ENCODE data around the gene RNF41.
A peak's percentile ranks its signal among the peaks of the same experiment; 100 is the strongest.

Gene RNF41

DNA sequence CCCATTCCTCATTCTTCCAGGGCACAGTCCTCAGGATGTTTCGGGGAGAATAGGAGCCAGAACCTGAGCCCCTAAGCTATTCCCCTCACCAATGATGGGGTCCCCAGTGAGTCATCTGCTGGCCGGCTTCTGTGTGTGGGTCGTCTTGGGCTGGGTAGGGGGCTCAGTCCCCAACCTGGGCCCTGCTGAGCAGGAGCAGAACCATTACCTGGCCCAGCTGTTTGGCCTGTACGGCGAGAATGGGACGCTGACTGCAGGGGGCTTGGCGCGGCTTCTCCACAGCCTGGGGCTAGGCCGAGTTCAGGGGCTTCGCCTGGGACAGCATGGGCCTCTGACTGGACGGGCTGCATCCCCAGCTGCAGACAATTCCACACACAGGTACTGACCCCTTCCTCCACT, 9.5 kb upstream of the RNF41 start:
- Histone ChIP-seq H3K36me3 (ENCODE audit: insufficient read depth, low read length) (no peaks in the 10 kb centered on the region), H3K9ac (ENCODE audit: low read depth, low read length) (no peak overlapping the region), H3K9me3 (ENCODE audit: control insufficient read depth, insufficient read depth, low read length) (no peaks in the 10 kb centered on the region), H3K4me1 (ENCODE audit: insufficient read depth, low read length) (peaks cover 3% of the 10 kb centered on the region; the same call in 1 of the 2 replicates)

DNA sequence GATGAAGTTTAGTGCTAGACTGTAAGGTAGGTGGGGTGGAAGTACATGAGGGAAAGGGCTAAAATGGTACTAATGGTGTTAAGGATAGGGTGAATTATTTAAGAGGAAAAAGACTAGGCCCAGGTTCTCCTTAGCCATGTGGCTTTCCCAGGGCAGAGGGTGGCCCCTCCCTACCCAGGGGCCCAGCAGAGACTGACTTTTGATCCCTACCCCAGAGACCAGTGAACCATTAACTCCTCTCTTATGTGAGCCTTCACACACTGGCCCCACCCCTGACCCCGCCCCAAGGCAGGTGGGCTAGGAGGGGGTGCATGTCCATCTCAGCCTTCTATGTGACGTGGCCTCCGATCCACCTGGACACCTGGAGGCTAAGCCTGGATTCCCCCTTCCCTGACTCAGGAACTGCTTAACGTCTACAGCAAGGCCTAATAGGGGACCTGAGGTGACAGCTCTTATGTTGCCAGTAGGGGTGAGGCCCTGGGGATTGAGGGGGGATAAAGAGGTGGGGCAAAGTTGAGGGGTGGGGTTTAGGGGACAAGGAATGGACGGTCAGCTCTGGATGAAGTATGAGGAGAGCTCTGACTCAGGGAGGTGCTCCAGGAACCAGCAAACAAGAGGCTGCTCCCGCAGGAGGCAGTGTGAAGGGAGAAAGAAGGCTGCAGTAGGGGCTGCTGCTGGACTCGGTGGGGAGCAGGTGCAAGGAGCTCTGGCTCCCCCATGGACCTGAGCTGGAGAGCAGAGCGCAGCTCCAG, 8.9 kb upstream of the RNF41 start:
- Histone ChIP-seq H3K9ac (ENCODE audit: low read depth, low read length) (no peak overlapping the region), H3K9me3 (ENCODE audit: control insufficient read depth, insufficient read depth, low read length) (no peaks in the 10 kb centered on the region), H3K4me1 (ENCODE audit: insufficient read depth, low read length) (peaks cover 3% of the 10 kb centered on the region; the same call in 1 of the 2 replicates)

GRCh38 chr12:56229916-56230431, 8.3 kb upstream of the RNF41 start, which contains the start of gene SLC39A5:
TSS of gene SLC39A5 (plus strand) at chr12:56230051. CDS start at chr12:56231275, 1,224 bp downstream.
- no peaks in the 10 kb centered on the region for H3K9me3 ChIP-seq (ENCODE audit: control insufficient read depth, insufficient read depth, low read length)
- H3K9ac ChIP-seq (ENCODE audit: low read depth, low read length), result no peak within 1 kb of the TSS
- H3K36me3 ChIP-seq (ENCODE audit: insufficient read depth, low read length), result no peaks in the 10 kb centered on the region
- H3K4me1 ChIP-seq (ENCODE audit: insufficient read depth, low read length), result peaks cover 3% of the 10 kb centered on the region; the same call in 1 of the 2 replicates

More for the DNA sequence above, 8.9 kb upstream of the RNF41 start:
- H3K36me3 ChIP-seq (ENCODE audit: insufficient read depth, low read length), result no peaks in the 10 kb centered on the region

DNA sequence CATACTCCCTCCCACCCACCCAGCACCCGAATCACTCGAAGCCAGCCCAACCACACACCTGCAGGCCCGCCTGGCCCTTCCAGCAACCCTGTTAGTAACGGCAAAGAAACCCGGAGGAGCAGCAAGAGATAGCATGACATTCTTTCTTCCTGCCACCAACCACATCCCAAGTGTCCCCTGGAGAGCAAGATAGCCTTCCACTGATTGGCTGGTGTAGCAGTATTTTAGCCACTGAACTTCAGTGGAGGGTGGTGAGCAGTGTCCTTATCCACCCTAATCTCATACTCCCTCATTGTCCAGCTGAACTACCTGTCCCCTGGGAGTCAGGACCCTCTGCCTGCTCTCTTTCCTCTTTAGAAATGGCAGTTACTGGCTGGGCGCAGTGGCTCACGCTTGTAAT, 7.4 kb upstream of the RNF41 start:
- Histone ChIP-seq H3K9me3 (ENCODE audit: control insufficient read depth, insufficient read depth, low read length) (no peaks in the 10 kb centered on the region), H3K36me3 (ENCODE audit: insufficient read depth, low read length) (no peaks in the 10 kb centered on the region), H3K9ac (ENCODE audit: low read depth, low read length) (no peak overlapping the region), H3K4me1 (ENCODE audit: insufficient read depth, low read length) (peaks cover 6% of the 10 kb centered on the region)

DNA sequence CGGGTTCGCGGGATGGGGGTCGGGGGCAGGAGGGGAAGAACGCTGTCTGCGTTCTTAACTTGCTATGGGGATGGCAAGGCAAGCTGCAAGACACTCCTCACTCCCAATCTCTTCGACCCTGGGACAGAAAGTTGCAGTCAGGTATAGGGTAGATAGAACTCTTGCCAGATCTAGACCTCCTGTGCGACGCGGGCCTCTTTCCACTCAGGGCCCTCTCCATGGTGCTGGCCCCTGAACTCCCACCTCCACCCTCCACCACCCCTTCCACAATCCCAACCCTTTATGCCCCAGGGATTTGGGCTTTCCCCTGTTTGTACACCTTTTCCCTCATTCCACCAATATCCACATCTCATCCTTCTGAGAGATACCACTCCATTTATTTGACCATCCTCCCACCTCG, 3.2 kb upstream of the RNF41 start:
- H3K9ac ChIP-seq (ENCODE audit: low read depth, low read length), result peak overlapping the region; percentile 86; the same call in 1 of the 2 replicates
- no peaks in the 10 kb centered on the region for H3K36me3 ChIP-seq (ENCODE audit: insufficient read depth, low read length)
- H3K4me1 ChIP-seq (ENCODE audit: insufficient read depth, low read length), result peaks cover 3% of the 10 kb centered on the region; the same call in 1 of the 2 replicates

DNA sequence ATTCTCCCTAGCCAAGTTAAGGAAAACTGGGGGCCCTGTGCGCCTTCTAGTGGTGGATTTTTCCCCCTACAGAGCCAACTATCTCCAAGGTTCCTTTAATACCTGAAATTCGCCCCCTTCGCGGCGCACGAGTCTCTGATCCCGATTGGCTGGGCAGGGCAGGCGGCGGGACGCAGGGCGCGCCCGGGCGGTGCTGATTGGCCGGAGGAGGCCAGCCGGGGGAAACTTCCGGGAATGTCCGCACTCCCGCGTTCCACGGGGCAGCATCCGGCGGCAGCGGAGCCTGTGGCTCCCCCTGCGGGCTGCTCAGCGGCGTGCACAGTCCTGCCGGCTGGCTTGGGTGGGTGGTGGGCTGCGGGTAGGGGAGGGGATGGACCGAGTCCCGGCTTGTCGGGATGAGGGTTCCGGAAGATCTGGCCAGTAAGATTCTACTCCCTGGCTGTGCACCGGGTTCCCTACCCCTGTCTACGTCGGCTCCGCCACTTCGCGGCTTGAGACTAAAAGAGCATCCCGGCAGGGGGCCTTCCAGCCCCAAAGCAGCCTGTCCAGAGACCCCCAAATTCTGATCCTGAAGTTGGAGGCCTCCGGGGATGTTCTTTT, 2.5 kb upstream of the RNF41 start, which contains the start of gene NABP2:
Gene NABP2, plus strand, starts transcription at position 241 of the 600 bp plus-strand sequence. CDS start 515 bp downstream, outside the sequence.
- no peaks in the 10 kb centered on the region for H3K36me3 ChIP-seq (ENCODE audit: insufficient read depth, low read length)
- H3K4me1 ChIP-seq (ENCODE audit: insufficient read depth, low read length), result peaks cover 3% of the 10 kb centered on the region; the same call in 1 of the 2 replicates
- no peaks in the 10 kb centered on the region for H3K9me3 ChIP-seq (ENCODE audit: control insufficient read depth, insufficient read depth, low read length)
- H3K9ac ChIP-seq (ENCODE audit: low read depth, low read length), result peak within 1 kb of the TSS; percentile 86

More for the DNA sequence above, 3.2 kb upstream of the RNF41 start:
- no peaks in the 10 kb centered on the region for H3K9me3 ChIP-seq (ENCODE audit: control insufficient read depth, insufficient read depth, low read length)

DNA sequence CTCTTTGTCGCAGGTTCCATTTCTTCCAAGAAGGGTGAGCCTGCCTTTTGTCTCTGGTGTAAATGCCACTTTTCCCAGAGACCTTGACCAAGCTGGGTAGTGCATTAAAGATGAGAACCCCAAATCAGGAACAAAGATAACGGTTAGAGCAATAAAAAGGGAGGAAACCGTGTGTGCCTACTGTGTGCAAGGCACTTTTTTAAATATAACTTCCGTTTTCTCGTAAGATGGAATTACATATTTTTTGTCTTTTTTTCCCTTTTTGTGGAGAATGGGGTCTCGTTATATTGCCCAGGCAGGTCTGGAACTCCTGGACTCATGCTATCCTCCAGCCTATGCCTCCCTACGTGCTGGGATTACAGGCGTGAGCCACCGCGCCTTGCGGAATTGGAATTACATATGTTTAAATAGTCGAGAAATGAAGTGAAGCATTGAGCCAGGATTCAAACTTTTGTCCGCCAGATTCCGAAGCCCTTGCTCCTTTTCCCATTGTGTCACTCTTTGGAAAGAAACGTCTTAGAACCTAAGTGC, 1.9 kb upstream of the RNF41 start:
- Histone ChIP-seq H3K4me1 (ENCODE audit: insufficient read depth, low read length) (peaks cover 3% of the 10 kb centered on the region; the same call in 1 of the 2 replicates), H3K9me3 (ENCODE audit: control insufficient read depth, insufficient read depth, low read length) (no peaks in the 10 kb centered on the region), H3K36me3 (ENCODE audit: insufficient read depth, low read length) (no peaks in the 10 kb centered on the region), H3K9ac (ENCODE audit: low read depth, low read length) (peak overlapping the region; percentile 77)

- Histone ChIP-seq H3K4me1 (ENCODE audit: insufficient read depth, low read length) (peaks cover 3% of the 10 kb centered on the region; the same call in 1 of the 2 replicates), H3K9me3 (ENCODE audit: control insufficient read depth, insufficient read depth, low read length) (no peaks in the 10 kb centered on the region), H3K9ac (ENCODE audit: low read depth, low read length) (peak overlapping the region; percentile 77), H3K36me3 (ENCODE audit: insufficient read depth, low read length) (no peaks in the 10 kb centered on the region)
These were observed 791 bp upstream of the RNF41 start for GRCh38 chr12:56222531-56222895.

- Histone ChIP-seq H3K36me3 (ENCODE audit: insufficient read depth, low read length) (0 out of 2 replicates have a peak, but pooled peaks cover 3% of the 10 kb centered on the region), H3K9me3 (ENCODE audit: control insufficient read depth, insufficient read depth, low read length) (no peaks in the 10 kb centered on the region), H3K4me1 (ENCODE audit: insufficient read depth, low read length) (peaks cover 3% of the 10 kb centered on the region; the same call in 1 of the 2 replicates), H3K9ac (ENCODE audit: low read depth, low read length) (peak overlapping the region; percentile 77)
These were observed 428 bp downstream of the RNF41 start for GRCh38 chr12:56221232-56221756.

DNA sequence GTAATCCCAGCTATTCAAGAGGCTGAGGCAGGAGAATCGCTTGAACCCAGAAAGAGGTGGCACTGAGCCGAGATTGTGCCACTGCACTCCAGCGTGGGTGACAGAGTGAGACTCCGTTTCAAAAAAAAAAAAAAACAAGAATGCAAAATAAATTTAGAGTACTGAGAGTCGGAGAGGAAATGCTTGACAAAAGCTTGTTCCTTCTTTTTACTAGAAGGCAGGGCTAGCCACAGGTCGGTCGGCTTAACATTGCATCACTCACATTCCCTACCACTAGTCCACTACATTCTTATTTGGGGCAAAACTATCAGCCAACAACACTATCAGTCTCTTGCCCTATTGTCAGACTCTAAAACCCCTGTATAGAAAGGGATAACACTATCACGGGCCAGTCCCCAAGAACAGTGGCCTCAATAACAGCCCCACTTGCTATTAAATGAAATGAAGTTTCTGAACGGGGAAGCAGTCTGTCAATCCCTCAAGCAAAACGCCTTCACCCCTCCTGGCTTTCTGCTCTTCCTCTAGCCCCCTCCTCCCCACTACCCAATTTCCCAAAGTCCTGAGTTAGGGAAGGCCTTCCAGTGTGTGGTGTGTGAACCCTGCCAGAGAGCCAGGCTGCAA, 1.0 kb downstream of the RNF41 start:
- 0 out of 2 replicates have a peak, but pooled peaks cover 4% of the 10 kb centered on the region for H3K36me3 ChIP-seq (ENCODE audit: insufficient read depth, low read length)
- H3K9me3 ChIP-seq (ENCODE audit: control insufficient read depth, insufficient read depth, low read length), result no peaks in the 10 kb centered on the region
- H3K9ac ChIP-seq (ENCODE audit: low read depth, low read length), result peak overlapping the region; percentile 77
- H3K4me1 ChIP-seq (ENCODE audit: insufficient read depth, low read length), result peaks cover 3% of the 10 kb centered on the region; the same call in 1 of the 2 replicates

DNA sequence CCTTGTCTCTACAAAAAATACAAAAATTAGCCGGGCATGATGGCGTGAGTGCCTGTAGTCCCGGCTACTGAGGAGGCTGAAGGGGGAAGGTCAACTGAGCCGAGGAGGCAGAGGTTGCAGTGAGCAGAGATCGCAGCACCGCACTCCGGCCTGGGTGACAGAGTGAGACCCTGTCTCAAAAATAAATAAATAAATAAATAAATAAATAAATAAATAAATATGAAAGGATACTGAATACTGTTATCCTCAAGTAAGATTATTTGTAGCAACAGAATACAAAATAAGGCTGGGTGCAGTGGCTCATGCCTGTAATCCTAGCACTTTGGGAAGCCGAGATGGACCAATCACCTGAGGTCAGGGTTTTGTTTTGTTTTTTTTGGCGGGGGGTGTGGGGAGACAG, 1.9 kb downstream of the RNF41 start:
- Histone ChIP-seq H3K9me3 (ENCODE audit: control insufficient read depth, insufficient read depth, low read length) (no peaks in the 10 kb centered on the region), H3K9ac (ENCODE audit: low read depth, low read length) (no peak overlapping the region), H3K36me3 (ENCODE audit: insufficient read depth, low read length) (peaks cover 7% of the 10 kb centered on the region; the same call in 1 of the 2 replicates), H3K4me1 (ENCODE audit: insufficient read depth, low read length) (peaks cover 2% of the 10 kb centered on the region; the same call in 1 of the 2 replicates)

- Histone ChIP-seq H3K4me1 (ENCODE audit: insufficient read depth, low read length) (no peaks in the 10 kb centered on the region), H3K36me3 (ENCODE audit: insufficient read depth, low read length) (peaks cover 27% of the 10 kb centered on the region), H3K9me3 (ENCODE audit: control insufficient read depth, insufficient read depth, low read length) (no peaks in the 10 kb centered on the region), H3K9ac (ENCODE audit: low read depth, low read length) (no peak overlapping the region)
These were observed 5.3 kb downstream of the RNF41 start for GRCh38 chr12:56216461-56216860.

DNA sequence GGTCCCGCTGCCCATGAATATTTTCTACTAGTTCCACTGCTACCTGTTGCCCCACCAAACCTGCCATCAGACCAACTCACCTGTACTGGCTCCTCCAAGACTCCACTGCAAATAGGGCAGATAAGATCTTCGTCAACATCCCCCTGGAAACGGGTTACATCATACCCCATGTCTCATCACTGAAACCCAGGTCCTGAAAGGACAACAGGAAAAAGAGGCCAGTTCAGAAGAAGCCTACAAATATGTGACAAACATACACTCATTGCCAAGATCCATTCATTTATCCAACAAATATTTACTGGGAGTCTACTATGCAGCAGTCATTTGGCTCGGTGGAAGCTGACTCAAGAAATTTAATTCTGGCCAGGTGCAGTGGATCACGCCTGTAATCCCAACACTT, 7.8 kb downstream of the RNF41 start:
- H3K4me1 ChIP-seq (ENCODE audit: insufficient read depth, low read length), result no peaks in the 10 kb centered on the region
- no peaks in the 10 kb centered on the region for H3K9me3 ChIP-seq (ENCODE audit: control insufficient read depth, insufficient read depth, low read length)
- H3K36me3 ChIP-seq (ENCODE audit: insufficient read depth, low read length), result peaks cover 37% of the 10 kb centered on the region
- H3K9ac ChIP-seq (ENCODE audit: low read depth, low read length), result no peak overlapping the region

DNA sequence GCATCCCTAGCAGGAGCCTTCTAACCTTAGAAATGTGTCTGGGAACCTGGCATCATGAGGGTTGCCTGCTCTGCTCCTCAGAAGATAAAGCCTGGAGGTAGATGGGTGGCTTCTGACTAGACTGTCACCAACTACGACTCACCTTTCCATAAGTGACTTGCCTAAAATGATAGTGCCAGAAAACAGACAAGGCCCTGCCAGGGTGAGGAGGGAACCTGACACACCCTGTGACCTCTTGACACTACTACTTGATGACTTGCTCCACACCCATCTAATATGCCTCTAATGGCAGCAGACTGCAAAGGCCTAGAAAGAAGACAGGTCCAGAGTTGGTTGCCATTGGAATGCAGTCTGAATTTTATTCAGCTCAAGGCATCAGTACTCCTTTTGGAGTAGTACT, 9.4 kb downstream of the RNF41 start:
- Histone ChIP-seq H3K4me1 (ENCODE audit: insufficient read depth, low read length) (no peaks in the 10 kb centered on the region), H3K9me3 (ENCODE audit: control insufficient read depth, insufficient read depth, low read length) (no peaks in the 10 kb centered on the region), H3K9ac (ENCODE audit: low read depth, low read length) (no peak overlapping the region), H3K36me3 (ENCODE audit: insufficient read depth, low read length) (peaks cover 37% of the 10 kb centered on the region)

Measured in ES-I3 (cell line).